ENCODE measurements around the gene MAN1B1. TPM values are rescaled to one million over a fixed set of nuclear protein-coding genes. Genes with fewer than 3 reads are reported as not detected.

The MAN1B1 gene
- total and polyA plus RNA-seq, 12 donors, result 16.9 to 71.4 (median 22.0) TPM

DNA sequence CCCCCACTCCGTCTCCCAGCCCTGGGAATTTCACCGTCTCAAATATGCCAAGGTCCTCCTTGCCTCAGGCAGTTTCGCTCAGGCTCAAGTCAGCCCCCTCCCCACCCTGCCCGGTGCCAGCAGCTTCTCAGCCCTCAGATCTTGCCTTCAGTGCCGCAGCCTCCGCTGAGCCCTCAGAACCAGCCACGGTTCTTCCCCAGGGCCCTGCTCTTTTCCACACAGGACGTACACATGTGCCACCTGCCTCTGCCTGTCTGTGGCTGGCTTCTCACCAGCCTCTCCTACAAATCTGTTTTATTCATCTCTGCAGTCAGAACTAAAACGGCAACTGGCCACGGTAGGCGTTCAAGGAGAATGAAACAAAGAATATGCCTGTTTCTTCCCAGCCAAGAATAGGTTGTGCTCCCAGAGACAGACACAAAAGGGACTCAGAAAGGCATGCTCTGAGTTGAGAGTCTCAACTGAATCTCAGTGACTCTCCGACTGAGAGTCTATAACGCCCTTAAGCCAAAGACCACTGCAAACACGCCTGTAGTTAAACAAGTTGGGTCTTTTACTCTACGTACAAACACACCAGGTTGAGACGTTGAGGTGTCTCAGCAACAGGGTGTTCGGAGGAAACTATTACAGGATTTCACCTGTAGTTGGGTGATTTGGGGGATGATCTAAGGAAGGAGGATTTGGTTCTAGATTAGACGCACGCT, 41.5 kb downstream of the MAN1B1 start:
- H3K9me3 ChIP-seq, result peaks cover 0 to 15% (median 0%) of the 10 kb centered on the region in 11 donors
- peak overlapping the region in 6 of 10 donors; percentile 32 to 87 (median 74) for H3K27ac ChIP-seq
- WGBS, 2 donors, result 74 to 75% methylated on average over 19 of the region's 19 CpGs
- H3K4me1 ChIP-seq, result peaks cover 9 to 42% (median 28%) of the 10 kb centered on the region in 9 donors
- no peaks in the 10 kb centered on the region for H3K36me3 ChIP-seq
- intact Hi-C loops (cut with DNase I), result no loop called here
- DNase-seq (no peak), ATAC-seq (no peak)
- peaks cover 0 to 26% (median 10%) of the 10 kb centered on the region in 7 donors for H3K27me3 ChIP-seq
- TF ChIP-seq, protein P1, sequence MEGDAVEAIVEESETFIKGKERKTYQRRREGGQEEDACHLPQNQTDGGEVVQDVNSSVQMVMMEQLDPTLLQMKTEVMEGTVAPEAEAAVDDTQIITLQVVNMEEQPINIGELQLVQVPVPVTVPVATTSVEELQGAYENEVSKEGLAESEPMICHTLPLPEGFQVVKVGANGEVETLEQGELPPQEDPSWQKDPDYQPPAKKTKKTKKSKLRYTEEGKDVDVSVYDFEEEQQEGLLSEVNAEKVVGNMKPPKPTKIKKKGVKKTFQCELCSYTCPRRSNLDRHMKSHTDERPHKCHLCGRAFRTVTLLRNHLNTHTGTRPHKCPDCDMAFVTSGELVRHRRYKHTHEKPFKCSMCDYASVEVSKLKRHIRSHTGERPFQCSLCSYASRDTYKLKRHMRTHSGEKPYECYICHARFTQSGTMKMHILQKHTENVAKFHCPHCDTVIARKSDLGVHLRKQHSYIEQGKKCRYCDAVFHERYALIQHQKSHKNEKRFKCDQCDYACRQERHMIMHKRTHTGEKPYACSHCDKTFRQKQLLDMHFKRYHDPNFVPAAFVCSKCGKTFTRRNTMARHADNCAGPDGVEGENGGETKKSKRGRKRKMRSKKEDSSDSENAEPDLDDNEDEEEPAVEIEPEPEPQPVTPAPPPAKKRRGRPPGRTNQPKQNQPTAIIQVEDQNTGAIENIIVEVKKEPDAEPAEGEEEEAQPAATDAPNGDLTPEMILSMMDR (IDR thresholded peaks at IDR 0.05), result no peak
- H3K4me3 ChIP-seq, result peak overlapping the region in 8 of 10 donors; percentile 65 to 94 (median 82)

DNA sequence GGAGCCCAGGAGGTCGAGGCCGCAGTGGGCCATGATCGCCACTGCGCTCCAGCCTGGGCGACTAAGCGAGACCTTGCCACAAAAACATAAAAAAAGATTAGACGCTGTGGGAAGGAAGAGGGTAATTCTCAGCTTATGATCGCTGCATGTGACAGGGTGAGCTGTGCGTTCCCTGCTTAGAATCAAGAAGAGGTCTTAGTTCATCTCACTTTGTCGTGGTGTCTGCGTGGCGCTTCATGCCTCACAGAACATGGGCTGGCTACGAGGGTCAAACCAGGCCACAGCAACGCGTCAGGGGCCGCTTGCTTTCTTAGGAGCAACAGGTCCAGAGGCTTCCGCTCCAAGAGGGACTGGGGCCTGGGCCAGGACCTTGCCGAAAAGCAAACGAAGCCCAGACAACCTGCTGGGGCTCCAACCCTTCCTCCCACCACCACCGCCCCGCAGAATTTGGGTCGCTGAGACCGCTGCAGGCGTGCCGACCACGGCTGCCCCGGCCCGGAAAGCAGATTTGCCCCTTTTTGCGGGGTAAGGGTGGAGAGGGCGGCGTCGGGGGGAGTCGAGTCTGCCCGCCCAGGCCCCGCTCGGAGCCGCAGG, 42.2 kb downstream of the MAN1B1 start:
- peak overlapping the region; percentile 50 to 94 (median 82) for H3K4me3 ChIP-seq
- H3K4me1 ChIP-seq, result peaks cover 9 to 42% (median 28%) of the 10 kb centered on the region in 9 donors
- intact Hi-C loops (cut with DNase I), result no loop called here
- H3K27ac ChIP-seq, result peak overlapping the region in 9 of 10 donors; percentile 67 to 87 (median 82)
- peaks cover 0 to 31% (median 14%) of the 10 kb centered on the region in 7 donors for H3K27me3 ChIP-seq
- H3K36me3 ChIP-seq, result no peaks in the 10 kb centered on the region
- TF ChIP-seq, protein P1 (IDR thresholded peaks at IDR 0.05), result no peak
- peaks cover 0 to 15% (median 0%) of the 10 kb centered on the region in 11 donors for H3K9me3 ChIP-seq
- ATAC-seq, result peak in 5 of 8 donors; percentile 2 to 33 (median 24)
- no peak for DNase-seq
- 25 to 27% methylated on average over 37 of the region's 37 CpGs for WGBS, 2 donors

DNA sequence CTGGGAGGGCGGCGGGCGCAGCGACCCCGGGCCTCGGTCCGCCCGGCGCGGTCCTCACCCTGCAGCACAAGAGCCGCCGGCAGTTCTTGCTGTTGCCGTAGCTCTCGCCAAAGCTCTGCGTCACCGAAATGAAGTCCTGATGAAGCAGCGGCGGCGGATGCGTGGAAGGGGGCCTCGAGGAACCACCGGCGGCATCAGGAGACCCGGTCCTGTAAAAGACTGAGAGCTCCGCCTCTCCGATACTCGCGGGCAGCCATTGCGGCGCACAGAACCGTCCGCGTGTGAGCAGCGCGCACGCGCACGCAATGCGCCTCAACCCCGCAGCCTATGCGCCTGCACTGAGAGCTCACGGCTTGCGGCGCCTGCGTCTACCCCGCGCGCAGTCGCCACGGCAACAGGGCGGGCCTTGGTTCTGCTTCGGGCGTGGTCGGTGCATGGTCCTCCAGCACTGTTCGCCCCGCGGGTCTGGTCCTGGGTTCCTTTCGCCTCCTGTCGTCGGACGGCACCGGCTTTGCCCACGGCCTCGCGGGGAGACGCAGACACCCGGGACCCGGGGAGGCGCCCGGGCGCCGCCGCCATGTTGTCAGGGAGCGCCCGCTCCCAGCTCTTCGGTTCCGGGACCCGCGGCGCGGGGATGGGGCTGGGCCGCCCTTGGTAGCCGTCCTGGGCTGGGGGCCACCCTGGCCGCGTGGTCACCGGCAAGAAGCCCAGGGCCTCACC, 42.8 kb downstream of the MAN1B1 start:
- peak; percentile 85 to 90 for DNase-seq
- Histone ChIP-seq H3K27me3 (peaks cover 0 to 38% (median 20%) of the 10 kb centered on the region in 7 donors), H3K9me3 (peaks cover 0 to 15% (median 0%) of the 10 kb centered on the region in 11 donors), H3K4me1 (peaks cover 9 to 42% (median 28%) of the 10 kb centered on the region in 9 donors), H3K4me3 (peak overlapping the region; percentile 50 to 94 (median 82)), H3K36me3 (no peaks in the 10 kb centered on the region), H3K27ac (peak overlapping the region in 9 of 10 donors; percentile 67 to 87 (median 82))
- intact Hi-C loops (cut with DNase I), result loop anchor here in 2 of 10 donors (10.0 kb wide), 1 partner anchor 55 kb away; the partner anchor contains the start of genes ANAPC2 (in 2 of the 2) and SSNA1 (in 2 of the 2)
- TF ChIP-seq, protein P1 (IDR thresholded peaks at IDR 0.05), result no peak
- WGBS, 2 donors, result 0 to 2% methylated on average over 84 to 86 of the region's 86 CpGs
- ATAC-seq, result peak; percentile 98 to 100 (median 99)

Data from heart right ventricle (tissue), 16 donors.